ENCODE results near the gene SKI.

- TF ChIP-seq CTCF (IDR thresholded peaks at IDR 0.05; ENCODE audit: poor library complexity) (no peak), EZH2 (IDR thresholded peaks at IDR 0.05; ENCODE audit: borderline replicate concordance) (no peak)
These were observed 66.1 kb downstream of the SKI start for GRCh38 chr1:2294033-2294724.
